RPMI8226 (cell line): ENCODE measurements around the gene IAH1.

Experiments
- DNase-seq: peaks from one replicate; pipeline ENCODE4 v3.0.0-alpha.2; 2015

The IAH1 gene

GRCh38 chr2:9535177-9535576 is 60.8 kb downstream of the IAH1 start:
- no peak for DNase-seq

GRCh38 chr2:9536504-9536903 is 62.2 kb downstream of the IAH1 start:
- no peak for DNase-seq

DNA sequence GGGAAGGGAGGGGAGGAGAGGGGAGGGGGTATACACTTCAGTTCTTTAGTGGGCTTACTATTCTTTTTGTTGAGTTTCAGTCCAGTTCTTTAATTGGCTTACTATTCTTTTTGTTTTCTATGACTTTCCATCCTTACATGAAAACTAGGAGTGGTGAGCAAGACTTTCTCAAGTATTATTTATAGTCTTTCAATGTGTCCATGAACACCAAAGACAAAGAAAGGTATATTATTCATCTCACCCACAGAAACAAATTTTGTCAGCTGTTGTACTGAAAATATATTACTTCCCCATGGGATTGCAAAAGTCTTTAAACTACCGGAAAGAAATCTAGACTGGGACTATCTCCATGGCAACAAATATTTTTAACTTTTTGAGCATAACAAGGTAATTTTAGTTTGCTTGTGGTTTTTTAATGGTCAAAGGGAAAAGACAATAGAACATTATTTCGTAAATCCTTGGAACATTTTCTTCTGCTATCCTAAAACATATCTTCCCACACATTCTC is 63.7 kb downstream of the IAH1 start:
- no peak for DNase-seq
